ENCODE results near the gene PFN3. TPM values are rescaled to one million over a fixed set of nuclear protein-coding genes. Genes with fewer than 3 reads are reported as not detected.

Gene PFN3
- total RNA-seq, 1 donor from 2014 or later = not detected

DNA sequence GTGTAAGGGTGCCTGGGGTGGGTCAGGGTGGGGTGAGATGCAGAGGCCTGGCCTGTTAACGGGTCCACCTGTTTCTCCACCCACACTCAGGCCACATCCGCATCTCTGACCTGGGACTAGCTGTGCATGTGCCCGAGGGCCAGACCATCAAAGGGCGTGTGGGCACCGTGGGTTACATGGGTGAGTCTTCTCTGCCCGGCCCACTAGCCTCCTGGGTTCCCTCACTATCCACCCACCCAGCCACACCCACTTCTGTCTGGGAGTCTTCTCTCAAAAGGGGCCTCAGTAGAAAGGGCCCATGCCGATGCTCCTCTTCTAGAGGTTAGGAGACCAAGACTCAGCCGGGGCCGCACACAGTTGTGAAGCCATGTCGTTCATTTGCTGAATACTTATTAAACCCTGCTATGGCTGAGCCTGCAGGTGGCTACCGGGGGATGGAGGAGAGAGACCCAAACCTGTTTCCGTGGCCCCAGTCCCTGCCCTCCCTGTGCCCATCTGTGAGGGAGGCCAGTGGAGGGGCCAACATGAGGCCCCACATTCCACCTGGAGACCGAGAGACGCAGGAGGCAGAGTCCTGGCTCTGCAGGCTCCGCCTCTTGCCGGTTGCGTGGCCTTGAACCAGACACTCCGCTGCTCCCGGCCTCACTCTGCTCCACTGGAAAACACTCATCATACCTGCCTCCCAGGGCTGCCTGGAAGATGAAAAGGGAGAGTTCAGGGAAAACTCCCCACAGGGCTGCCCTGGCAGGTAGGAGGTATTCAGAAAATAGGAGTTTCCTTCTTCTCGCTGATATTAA, 34.7 kb upstream of the PFN3 start:
- Mint-ChIP-seq H3K36me3 (ENCODE audit: insufficient read depth) (peaks cover 17% of the 10 kb centered on the region), H3K9me3 (ENCODE audit: low read depth) (no peaks in the 10 kb centered on the region), H3K4me1 (ENCODE audit: low read depth) (peaks cover 4% of the 10 kb centered on the region), H3K4me3 (ENCODE audit: low read depth) (no peak overlapping the region), H3K27ac (no peak overlapping the region), H3K27me3 (no peaks in the 10 kb centered on the region)
- DNase-seq (ENCODE audit: low spot score, unreplicated experiment) = no peak
- TF ChIP-seq, protein P1, sequence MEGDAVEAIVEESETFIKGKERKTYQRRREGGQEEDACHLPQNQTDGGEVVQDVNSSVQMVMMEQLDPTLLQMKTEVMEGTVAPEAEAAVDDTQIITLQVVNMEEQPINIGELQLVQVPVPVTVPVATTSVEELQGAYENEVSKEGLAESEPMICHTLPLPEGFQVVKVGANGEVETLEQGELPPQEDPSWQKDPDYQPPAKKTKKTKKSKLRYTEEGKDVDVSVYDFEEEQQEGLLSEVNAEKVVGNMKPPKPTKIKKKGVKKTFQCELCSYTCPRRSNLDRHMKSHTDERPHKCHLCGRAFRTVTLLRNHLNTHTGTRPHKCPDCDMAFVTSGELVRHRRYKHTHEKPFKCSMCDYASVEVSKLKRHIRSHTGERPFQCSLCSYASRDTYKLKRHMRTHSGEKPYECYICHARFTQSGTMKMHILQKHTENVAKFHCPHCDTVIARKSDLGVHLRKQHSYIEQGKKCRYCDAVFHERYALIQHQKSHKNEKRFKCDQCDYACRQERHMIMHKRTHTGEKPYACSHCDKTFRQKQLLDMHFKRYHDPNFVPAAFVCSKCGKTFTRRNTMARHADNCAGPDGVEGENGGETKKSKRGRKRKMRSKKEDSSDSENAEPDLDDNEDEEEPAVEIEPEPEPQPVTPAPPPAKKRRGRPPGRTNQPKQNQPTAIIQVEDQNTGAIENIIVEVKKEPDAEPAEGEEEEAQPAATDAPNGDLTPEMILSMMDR (IDR thresholded peaks at IDR 0.05; ENCODE audit: unreplicated experiment) = no peak

DNA sequence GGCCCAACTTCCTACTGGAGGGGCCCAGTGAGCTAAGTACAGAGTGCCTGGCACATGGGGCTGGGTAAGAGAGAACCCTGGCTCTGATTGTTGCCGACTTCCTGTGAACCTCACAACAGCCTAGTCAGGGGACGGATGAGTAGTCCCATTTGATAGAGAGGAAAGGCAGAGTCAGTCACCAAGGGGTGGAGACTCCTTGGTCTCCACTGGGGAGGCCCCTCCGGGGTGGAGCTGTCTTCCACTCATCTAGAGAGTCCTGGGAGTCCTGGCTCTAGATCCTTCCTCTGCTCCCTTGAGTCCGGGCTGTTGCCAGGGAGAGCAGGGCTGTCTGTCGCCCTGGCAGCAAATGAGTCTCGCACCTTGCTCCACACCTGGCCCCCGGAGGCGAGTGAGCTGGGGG, 34.0 kb upstream of the PFN3 start:
- Mint-ChIP-seq H3K27me3 (no peaks in the 10 kb centered on the region), H3K4me3 (ENCODE audit: low read depth) (no peak overlapping the region), H3K9me3 (ENCODE audit: low read depth) (no peaks in the 10 kb centered on the region), H3K4me1 (ENCODE audit: low read depth) (peaks cover 4% of the 10 kb centered on the region), H3K36me3 (ENCODE audit: insufficient read depth) (peaks cover 13% of the 10 kb centered on the region), H3K27ac (no peak overlapping the region)
- DNase-seq (ENCODE audit: low spot score, unreplicated experiment) = no peak
- TF ChIP-seq, protein P1 (IDR thresholded peaks at IDR 0.05; ENCODE audit: unreplicated experiment) = no peak

DNA sequence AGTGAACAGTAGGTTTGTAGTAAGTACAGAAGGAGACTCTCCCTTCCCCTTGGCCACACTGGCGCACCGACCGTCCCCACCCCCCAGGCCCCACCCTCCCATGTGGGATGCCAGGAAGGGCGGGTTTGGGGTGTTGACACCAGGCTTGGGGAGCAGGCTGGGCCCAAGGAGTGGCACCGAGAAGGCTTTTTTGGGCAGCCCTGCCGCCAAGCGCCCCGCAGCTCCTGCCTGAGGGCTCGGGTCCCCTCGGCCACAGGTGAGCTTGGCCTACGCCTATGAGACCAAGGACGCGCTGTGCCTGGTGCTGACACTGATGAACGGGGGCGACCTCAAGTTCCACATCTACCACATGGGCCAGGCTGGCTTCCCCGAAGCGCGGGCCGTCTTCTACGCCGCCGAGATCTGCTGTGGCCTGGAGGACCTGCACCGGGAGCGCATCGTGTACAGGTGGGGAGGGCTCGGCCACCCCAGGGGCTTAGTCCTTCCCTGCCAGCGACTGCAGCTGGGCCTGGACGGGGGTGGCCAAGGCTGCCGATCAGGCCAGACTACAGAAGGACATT, 33.3 kb upstream of the PFN3 start:
- Mint-ChIP-seq H3K4me1 (ENCODE audit: low read depth) (peaks cover 4% of the 10 kb centered on the region), H3K27ac (no peak overlapping the region), H3K9me3 (ENCODE audit: low read depth) (no peaks in the 10 kb centered on the region), H3K36me3 (ENCODE audit: insufficient read depth) (peaks cover 11% of the 10 kb centered on the region), H3K4me3 (ENCODE audit: low read depth) (no peak overlapping the region), H3K27me3 (no peaks in the 10 kb centered on the region)
- TF ChIP-seq, protein P1 (IDR thresholded peaks at IDR 0.05; ENCODE audit: unreplicated experiment) = no peak
- DNase-seq (ENCODE audit: low spot score, unreplicated experiment) = no peak

DNA sequence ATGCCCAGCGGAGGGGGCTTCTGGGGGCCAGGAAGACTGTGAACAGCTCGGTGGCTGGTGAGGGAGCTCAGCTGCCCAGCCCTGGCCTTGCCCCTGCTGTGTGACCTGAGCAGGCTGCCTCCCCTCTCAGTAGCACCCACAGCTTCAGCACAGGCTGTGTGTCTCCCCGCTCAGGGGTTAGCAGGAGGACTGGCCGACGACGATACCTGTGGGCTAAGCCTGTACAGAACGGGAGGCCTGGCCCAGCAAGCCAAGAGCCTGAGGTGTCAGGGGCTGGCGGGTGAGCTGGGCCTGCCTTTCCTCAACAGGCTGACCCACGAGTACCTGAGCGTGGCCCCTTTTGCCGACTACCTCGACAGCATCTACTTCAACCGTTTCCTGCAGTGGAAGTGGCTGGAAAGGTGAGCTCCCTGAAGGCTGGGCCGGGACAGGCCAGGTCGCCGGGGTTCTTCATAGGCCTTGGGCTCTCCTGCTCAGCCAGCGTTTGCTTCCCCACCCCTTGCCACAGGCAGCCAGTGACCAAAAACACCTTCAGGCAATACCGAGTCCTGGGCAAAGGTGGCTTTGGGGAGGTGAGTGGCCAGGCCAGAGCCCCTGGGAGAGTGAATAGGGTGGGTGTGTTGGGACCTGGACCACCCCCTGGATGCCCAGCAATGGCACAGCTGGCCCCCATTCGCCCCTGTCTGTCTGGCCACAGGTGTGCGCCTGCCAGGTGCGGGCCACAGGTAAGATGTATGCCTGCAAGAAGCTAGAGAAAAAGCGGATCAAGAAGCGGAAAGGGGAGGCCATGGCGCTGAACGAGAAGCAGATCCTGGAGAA, 32.6 kb upstream of the PFN3 start:
- H3K36me3 Mint-ChIP-seq (ENCODE audit: insufficient read depth) = peaks cover 8% of the 10 kb centered on the region
- TF ChIP-seq, protein P1 (IDR thresholded peaks at IDR 0.05; ENCODE audit: unreplicated experiment) = no peak
- no peak overlapping the region for H3K27ac Mint-ChIP-seq
- peaks cover 4% of the 10 kb centered on the region for H3K4me1 Mint-ChIP-seq (ENCODE audit: low read depth)
- H3K4me3 Mint-ChIP-seq (ENCODE audit: low read depth) = no peak overlapping the region
- no peaks in the 10 kb centered on the region for H3K9me3 Mint-ChIP-seq (ENCODE audit: low read depth)
- no peak for DNase-seq (ENCODE audit: low spot score, unreplicated experiment)
- no peaks in the 10 kb centered on the region for H3K27me3 Mint-ChIP-seq

DNA sequence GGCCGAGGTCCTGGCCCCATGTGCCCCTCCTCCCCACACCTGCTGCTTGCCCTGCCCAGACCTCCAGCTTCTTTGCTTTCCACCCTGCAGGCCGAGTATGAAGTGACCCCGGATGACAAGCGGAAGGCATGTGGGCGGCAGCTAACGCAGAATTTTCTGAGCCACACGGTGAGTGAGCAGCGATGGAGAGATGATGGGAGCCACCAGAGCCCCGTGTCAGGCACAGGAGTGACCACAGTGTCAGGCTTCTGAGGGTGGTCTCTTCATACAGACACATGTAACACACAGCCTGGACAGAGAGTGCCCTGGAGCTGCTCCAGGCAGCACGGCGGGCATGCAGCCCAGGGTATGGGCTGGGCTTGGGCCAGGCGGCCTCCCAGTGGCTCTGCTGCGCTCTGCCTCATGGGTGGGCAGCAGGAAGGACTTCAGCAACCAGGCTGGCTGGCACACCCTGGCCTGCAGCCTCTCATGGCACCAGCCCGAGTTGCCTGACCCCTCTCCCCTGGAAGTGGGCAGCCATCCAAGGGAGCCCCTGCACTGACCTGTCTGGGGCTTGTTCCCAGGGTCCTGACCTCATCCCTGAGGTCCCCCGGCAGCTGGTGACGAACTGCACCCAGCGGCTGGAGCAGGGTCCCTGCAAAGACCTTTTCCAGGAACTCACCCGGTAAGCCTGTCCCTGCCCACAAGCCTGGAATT, 31.8 kb upstream of the PFN3 start:
- TF ChIP-seq, protein P1 (IDR thresholded peaks at IDR 0.05; ENCODE audit: unreplicated experiment) = no peak
- Mint-ChIP-seq H3K4me3 (ENCODE audit: low read depth) (no peak overlapping the region), H3K9me3 (ENCODE audit: low read depth) (no peaks in the 10 kb centered on the region), H3K27ac (no peak overlapping the region), H3K4me1 (ENCODE audit: low read depth) (peaks cover 5% of the 10 kb centered on the region), H3K27me3 (no peaks in the 10 kb centered on the region), H3K36me3 (ENCODE audit: insufficient read depth) (peaks cover 4% of the 10 kb centered on the region)
- no peak for DNase-seq (ENCODE audit: low spot score, unreplicated experiment)

Measured in progenitor cell of endocrine pancreas (in vitro differentiated cells).